SK-N-MC (cell line): ENCODE data around the gene F9.

Experiments
- EZH2 ChIP-seq: fragments of 200-600 bp; sonication (generic); IDR thresholded peaks from one replicate; pipeline ENCODE4 v1.6.1; 2017; ENCODE audit warnings: antibody characterized with exemption
- POLR2AphosphoS5 ChIP-seq: IDR thresholded peaks from 2 replicates; pipeline ENCODE4 v1.6.1; 2012; ENCODE audit warnings: mild to moderate bottlenecking, low read depth, low read length, borderline replicate concordance

DNA sequence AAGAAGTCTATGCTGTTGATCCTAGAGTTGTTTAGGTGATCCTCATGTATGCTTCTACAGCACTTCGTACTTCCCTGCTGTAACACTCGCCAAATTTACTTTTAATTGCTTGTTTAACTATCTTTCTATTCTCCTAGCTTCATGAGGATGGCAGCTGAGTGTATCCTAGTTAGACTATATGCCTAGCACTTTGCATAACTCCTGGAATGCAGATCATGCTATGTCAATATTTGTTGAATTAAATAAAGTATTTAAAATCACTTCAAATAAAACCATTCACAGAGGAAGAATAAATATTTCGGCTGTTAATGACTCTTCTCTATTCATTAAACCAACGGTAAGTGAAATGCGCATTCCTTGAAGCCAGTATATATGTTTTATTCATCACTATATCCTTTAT lies 55.1 kb downstream of the F9 start:
- TF ChIP-seq POLR2AphosphoS5 (no peak), EZH2 (no peak)
